HG02981 (cell line): ENCODE results near the gene SPDEF.

Source experiments
- ATAC-seq: cut with Tn5 transposase; IDR thresholded peaks from one replicate; pipeline ENCODE4 v1.9.1; 2021; ENCODE audit warnings: mild to moderate bottlenecking, moderate library complexity; ENCODE audit not compliant: unreplicated experiment

The SPDEF gene

DNA sequence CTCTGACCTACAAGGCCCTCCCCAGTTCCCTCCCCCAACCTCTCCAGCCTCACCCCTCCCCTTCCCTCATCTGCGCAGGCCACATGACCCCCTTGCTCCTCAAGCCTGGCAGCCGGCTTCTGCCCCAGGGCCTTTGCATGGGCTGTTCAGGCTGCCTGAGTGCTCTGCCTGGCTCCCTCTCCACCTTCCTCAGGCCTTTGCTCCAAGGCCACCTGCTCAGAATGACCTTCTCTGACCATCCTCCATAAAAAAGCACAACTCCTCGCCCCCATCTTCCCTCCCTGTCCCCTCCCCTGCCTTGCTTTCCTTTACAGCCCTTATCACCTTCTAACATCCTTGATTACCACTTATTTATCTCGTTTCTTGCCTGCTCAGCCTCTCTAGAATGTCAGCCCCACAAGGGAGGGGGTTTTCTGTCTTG lies 38.7 kb downstream of the SPDEF start:
- no peak for ATAC-seq

- no peak for ATAC-seq
Observed at GRCh38 chr6:34516391-34517324, 39.5 kb downstream of the SPDEF start.

DNA sequence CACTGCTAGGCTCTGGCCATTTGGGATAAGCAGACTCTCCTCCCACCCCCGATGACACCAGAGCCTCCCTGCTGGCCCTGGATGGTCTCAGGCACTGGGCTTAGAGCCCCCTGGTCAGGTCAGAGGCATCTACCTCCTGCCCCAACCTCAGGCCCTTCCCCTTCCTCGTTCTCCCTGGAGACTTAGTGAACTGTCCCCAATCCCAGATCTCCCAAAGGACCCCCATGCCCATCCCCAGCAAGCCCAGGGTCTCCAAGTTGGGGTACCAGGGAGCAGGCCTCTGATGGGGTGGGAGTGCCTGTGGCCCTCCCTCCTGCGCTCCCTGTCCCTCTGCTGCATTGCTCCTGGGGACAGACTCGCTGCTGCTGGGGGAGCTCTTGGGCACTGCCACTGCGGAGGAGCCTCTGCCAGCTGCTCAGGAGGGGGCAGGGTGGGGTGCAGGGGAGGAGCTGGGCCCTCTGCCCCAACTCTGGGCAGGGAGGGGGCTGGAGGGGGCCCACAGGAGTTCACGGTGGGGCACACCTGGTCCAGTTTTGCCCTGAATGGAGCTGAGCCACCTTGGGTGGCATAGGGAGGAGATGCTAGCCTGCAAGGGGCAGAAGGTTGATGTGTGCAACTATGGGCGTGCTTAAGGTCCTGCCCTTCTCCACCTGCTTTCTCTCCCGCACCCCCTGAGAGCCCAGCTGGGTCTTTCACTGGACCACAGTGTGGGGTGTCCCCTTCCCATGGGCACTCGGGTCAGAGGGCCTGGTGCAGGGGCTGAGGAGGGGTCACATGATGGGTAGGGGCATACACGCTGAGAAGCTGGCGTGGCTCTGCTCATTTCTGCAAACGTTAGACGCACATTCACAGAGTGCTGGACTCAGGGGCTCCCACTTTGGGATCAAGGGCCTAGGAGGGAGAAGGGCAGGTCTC lies 40.4 kb downstream of the SPDEF start:
- no peak for ATAC-seq

DNA sequence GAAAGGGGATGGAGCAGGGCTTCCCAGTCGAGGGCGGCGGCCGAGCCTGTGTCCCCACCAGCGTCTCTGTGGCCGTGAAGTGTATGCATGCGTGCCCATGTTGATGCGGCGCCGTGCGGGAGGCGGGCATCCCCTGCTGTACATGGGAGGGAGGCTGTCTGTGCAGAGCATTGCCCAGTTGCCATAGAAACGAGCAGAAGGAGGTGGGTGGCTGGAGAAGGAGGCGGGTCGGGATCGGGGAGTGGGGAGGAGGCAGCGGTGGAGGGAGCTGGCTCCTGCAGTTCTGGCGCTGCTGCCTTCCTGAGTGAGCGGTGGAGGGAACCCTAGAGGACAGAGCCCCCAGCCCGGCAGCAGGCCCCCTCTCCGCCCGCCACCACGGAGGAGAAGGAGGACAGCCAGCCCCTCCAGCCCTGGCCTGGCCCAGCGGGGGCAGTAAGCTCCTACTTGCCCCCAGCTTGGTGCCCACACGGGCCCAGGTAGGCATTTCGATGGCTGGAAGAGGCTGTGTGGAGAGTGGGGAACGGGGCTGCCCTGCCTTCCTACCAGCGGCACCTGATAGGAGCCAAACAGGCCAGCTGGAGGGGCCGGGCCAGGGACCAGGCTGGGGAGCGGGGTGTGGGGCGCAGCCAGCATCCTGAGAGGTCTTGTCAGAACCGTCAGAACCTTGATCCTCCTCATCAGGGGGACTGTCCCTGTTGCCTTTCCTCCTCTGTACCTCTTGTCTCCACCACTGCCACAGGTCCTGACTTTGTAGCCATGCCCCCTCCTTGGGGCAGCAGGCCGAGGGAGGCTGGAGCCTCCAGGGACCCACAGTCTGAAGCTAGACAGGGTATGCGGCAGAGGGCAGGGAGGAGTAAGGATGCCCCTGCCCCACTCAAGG lies 41.3 kb downstream of the SPDEF start:
- no peak for ATAC-seq

GRCh38 chr6:34514112-34514511 lies 42.0 kb downstream of the SPDEF start:
- ATAC-seq: no peak

- no peak for ATAC-seq
Observed at GRCh38 chr6:34513646-34514045, 42.5 kb downstream of the SPDEF start.

GRCh38 chr6:34512738-34513115 lies 43.4 kb downstream of the SPDEF start:
- ATAC-seq: no peak

DNA sequence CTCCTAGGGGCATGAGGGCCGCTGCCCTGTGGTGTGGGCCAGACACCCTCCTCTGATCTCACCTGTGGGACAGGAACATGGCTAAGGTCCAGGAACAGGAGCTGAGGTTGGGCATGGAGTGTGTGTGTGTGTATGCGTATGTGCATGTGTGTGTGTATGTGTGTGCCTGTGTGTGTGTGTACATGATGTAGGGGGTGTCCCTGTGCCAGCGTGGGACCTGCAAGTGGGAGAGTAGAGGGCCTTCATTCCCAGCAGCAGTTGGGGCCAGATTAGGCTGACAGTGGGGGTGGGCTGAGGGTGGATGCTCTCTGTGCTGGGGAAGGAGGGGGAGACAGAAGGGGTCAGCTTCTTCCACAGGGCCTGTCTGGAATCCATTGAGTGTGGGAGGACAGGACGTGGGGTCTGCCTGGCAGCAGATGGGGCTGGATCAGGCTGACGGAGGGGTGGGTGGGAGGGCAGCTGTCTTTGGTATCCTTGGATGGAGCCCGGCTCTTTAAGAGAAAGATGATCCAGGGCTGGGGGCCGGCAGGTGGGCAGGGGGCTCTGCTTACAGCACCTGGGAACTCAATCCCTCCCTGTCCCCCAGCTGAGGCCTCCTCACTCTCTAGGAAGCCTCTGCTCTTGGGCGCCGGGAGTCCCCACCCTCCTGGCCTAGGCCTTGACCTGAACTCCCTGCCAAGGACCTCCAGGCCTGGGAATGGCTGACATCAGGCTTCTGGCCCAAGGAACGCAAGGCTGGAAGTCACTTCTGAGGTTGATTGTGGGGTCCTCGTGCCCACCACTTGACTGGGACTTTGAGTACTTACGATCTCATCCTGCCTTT lies 44.0 kb downstream of the SPDEF start:
- ATAC-seq: no peak

DNA sequence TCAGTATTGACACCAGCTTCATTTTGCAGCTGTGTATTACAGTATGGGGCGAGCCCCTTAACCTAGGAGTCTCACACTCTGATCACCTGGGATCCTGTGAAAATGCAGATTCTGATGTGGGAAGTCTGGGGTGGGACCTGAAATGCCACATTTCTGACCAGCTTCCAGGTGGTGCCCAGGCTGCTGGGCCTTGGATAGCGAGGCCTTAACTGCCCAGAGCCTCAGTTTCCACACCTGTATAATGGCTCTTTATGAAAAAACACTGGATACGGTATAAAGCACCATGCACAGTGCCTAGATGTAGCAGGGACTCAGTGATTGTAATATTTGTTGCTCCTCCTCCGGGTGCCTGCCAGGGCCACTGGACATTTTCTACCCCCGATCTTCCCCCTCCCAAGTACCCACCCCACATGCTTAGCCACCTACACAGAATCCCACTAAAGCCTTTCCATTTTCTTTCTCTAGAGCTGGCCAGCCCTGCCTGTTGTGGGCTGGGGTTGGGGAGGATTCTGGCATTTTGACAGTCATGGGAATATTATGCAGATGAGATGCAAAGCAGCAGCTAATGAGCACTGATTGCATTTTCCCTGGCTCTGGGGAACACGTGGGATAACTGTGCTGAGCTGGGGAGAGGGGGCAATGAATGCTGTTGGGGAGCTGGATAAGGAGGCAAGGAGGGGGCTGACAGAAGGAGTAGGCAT lies 44.8 kb downstream of the SPDEF start:
- ATAC-seq: no peak

DNA sequence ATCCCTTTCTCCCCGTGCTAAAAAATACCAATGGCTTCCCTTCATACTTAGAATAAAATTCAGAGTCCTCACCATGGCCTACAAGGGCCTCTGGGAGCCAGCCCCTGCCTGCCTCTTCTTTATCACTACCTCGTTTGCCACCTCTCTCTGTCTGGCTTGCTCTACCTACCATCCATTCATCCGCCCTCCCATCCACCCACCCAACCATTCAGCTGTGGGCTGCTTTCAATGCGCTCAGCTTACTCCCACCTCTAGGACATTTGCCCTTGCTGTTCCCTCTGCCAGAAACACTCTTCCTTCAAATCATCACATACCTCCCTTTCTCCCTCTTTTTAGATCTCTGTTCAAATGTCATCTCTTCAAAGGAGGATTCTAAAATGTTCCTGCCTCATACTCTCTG lies 45.8 kb downstream of the SPDEF start:
- no peak for ATAC-seq

GRCh38 chr6:34509782-34510181 lies 46.3 kb downstream of the SPDEF start:
- ATAC-seq: no peak

GRCh38 chr6:34508425-34508824 lies 47.7 kb downstream of the SPDEF start:
- no peak for ATAC-seq

- ATAC-seq: no peak
Observed at GRCh38 chr6:34506718-34507117, 49.4 kb downstream of the SPDEF start.

DNA sequence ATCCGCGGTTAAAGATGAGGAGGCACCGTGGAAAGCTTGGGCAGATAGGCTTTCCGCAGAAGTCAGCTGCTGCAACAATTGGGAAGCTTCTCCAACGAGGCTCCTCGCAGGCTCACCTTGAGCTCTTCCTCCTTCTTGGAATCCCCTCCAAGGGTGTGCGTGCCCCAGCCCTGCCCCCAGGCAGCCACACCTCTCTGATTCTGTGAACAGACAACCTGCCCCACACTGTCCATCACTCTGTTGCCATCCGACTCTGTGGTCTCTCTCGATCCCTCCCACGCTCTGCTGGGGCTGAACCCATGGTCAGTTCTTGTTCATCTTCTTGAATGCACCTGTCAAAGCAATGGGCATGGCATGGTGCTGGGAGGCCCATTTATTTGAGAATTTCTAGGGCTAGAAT lies 58.7 kb downstream of the SPDEF start:
- ATAC-seq: no peak

DNA sequence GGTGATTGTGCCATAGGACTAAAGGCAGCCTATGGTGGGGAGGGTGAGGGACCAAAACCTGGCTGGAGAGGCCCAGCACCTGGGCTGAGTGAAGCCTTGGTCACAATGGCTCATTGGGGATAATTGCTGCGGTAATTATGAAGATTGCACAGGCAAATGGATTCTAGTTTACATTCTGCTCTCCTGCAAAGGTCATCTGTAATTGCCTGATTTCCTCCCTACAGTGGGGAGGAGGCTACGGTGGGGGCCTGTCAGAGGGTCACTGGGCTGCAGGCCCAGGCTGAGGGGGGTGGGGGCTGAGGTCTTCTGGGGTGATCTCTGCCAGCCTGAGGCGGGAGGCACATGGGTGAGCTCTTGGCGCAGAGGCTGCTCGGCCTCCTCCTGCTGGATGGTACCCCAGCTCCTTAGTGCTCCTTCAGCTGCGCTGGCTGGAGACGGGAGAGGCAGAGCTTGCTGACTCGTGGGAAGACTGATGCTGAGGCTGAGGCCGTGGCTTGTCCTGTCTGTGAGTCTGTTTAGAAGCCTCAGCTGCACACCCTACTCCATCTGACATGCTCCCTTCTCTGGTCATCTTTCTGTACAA lies 59.9 kb downstream of the SPDEF start:
- ATAC-seq: no peak

DNA sequence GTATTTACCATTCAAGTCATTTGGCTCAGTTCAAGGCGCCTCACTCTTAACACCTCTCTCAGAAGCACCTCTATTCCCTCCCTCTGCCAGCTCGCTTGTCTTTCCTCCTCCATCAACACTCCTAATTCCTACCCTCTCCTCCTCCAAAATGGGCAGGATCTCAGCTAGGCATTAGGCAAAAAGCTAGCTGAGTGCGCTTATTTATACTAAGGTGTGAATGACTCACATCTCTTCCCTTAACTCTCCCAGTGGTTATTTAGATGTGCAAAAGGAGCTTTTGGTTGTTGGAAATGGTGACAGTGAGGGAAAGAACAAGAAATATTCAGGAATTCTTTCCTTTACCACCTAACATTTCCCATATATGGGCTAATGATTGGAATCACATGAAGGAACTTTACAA lies 61.2 kb downstream of the SPDEF start:
- ATAC-seq: no peak

DNA sequence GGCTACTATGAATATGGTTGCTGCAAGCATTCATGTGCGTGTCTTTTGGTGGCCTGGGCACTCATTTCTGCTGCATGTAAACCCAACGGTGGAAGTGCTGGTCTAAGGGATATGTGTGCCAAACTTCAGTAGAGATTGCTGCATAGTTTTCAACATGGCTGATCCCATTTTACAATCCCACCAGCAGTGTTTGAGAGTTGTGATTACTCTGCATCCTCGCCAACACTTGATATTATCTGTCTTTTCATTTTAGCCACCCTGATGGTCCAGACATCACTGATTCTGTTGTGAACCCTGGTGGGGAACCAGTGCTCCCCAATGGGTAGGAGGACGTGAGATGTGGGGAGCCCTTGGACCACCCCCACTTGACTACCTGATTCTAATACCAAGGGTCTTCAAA lies 62.8 kb downstream of the SPDEF start:
- no peak for ATAC-seq

- no peak for ATAC-seq
Observed at GRCh38 chr6:34491091-34491430, 65.1 kb downstream of the SPDEF start.
